Suprapubic skin (tissue), 4 donors: Measurements from ENCODE around the gene GCNT4.

Source experiments
- EP300 ChIP-seq: sonication (generic); formaldehyde crosslinking; IDR thresholded peaks from one replicate; pipeline ENCODE4 v1.6.1; 2017; ENCODE audit warnings: antibody characterized with exemption
- POLR2A ChIP-seq, 2 donors: fragments of 450-650 bp; IDR thresholded peaks; one replicate each; pipeline ENCODE4 v1.6.1; 2017; ENCODE audit warnings: antibody characterized with exemption in 2 of 2, mild to moderate bottlenecking in 2 of 2, moderate library complexity in 2 of 2
- POLR2AphosphoS5 ChIP-seq, 3 donors: sonication (generic); formaldehyde crosslinking; IDR thresholded peaks; one replicate each; pipeline ENCODE4 v1.6.1; 2017; ENCODE audit warnings: antibody characterized with exemption in 3 of 3
- TF ChIP-seq, protein P1 (sequence below), 2 donors: fragments of 200-600 bp in 1 of 2; fragments of 450-650 bp in 1 of 2; sonication (generic) in 1 of 2; IDR thresholded peaks; one replicate each; pipeline ENCODE4 v1.5.1; 2016 to 2019; ENCODE audit warnings: antibody characterized with exemption in 2 of 2, mild to moderate bottlenecking in 1 of 2, moderate library complexity in 1 of 2

DNA sequence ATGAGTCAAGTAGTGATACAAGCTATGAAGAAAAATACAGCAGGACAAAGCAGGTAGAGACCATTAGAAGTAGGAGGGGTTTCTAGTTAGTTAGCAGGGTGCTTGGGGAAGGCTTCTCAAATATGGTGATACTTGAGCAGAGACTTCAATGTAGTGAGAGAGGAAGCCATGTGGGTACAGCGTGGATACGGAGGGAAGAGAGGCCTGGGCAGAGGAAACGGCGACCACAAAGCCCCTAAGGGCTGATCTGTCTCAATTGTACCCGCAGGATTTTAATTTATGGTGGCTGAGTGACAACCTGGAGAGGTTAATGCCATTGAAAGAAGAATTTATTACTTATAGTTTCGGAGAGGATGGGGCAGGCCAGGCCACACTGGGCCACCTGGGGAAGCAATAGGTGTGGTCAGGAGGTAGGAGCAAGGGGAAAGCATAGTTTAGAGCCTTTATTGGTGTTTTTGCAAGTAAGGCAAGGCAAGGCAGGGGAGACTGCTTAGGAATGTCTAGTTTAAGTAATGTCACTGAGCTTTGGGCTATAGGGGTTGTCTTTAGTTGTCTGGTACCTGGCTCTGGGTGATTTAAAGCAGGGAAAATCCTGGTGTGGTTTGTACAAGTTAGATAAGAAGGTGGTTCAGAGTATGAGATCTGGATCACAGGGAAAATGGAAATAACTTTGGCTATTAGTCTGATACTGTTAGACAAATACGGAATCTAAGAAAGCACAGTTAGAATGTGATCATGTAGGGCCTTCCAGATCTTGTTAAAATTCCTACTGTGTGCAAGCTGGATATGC is 42.6 kb downstream of the GCNT4 start:
- TF ChIP-seq POLR2A (IDR thresholded peaks at IDR 0.05), result no peak
- TF ChIP-seq, protein P1, sequence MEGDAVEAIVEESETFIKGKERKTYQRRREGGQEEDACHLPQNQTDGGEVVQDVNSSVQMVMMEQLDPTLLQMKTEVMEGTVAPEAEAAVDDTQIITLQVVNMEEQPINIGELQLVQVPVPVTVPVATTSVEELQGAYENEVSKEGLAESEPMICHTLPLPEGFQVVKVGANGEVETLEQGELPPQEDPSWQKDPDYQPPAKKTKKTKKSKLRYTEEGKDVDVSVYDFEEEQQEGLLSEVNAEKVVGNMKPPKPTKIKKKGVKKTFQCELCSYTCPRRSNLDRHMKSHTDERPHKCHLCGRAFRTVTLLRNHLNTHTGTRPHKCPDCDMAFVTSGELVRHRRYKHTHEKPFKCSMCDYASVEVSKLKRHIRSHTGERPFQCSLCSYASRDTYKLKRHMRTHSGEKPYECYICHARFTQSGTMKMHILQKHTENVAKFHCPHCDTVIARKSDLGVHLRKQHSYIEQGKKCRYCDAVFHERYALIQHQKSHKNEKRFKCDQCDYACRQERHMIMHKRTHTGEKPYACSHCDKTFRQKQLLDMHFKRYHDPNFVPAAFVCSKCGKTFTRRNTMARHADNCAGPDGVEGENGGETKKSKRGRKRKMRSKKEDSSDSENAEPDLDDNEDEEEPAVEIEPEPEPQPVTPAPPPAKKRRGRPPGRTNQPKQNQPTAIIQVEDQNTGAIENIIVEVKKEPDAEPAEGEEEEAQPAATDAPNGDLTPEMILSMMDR (IDR thresholded peaks at IDR 0.05), result no peak
- no peak for TF ChIP-seq EP300
- TF ChIP-seq POLR2AphosphoS5 (IDR thresholded peaks at IDR 0.05), result no peak
